HFF-Myc (cell line): Measurements from ENCODE around the gene TUT1.

Experiments used
- DNase-seq: peaks from one replicate; pipeline ENCODE4 v3.0.0-alpha.2; 2011; ENCODE audit warnings: low read depth; ENCODE audit errors: extremely low read depth
- H3K4me3 ChIP-seq: replicated peaks from 2 replicates; pipeline ENCODE4 v1.5.1; 2011; ENCODE audit warnings: low read depth, mild to moderate bottlenecking, control low read depth, low read length
- TF ChIP-seq, protein P1 (sequence below): IDR thresholded peaks from 2 replicates; pipeline ENCODE4 v1.5.1; 2012; ENCODE audit warnings: mild to moderate bottlenecking, low read depth, low read length, control low read depth; ENCODE audit errors: missing control alignments

Gene TUT1

DNA sequence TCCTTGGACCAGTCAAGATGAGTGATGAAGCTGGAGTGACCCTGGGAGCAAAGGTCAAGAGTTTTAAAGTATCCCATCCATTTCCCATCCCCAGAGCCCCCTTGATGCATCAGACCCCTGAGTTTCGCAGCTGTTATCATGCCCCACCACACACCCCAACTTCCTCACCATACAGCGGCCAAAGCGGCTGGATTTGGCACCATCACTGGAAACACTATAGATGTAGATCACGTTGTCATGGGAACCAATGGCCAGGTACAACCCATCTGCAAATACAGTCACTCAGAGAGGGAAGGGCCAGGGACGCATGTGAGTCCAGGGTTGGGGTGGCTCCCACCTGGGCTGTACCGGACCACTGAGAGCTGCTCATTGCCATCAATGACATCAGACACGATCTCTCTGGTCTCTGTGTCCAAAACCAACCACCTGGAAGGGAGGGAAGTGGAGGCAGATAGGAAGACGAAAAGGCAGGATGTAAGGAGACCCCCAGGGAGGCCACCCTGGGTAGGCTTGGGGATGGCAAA, 12.5 kb upstream of the TUT1 start:
- TF ChIP-seq, protein P1, sequence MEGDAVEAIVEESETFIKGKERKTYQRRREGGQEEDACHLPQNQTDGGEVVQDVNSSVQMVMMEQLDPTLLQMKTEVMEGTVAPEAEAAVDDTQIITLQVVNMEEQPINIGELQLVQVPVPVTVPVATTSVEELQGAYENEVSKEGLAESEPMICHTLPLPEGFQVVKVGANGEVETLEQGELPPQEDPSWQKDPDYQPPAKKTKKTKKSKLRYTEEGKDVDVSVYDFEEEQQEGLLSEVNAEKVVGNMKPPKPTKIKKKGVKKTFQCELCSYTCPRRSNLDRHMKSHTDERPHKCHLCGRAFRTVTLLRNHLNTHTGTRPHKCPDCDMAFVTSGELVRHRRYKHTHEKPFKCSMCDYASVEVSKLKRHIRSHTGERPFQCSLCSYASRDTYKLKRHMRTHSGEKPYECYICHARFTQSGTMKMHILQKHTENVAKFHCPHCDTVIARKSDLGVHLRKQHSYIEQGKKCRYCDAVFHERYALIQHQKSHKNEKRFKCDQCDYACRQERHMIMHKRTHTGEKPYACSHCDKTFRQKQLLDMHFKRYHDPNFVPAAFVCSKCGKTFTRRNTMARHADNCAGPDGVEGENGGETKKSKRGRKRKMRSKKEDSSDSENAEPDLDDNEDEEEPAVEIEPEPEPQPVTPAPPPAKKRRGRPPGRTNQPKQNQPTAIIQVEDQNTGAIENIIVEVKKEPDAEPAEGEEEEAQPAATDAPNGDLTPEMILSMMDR = no peak
- no peak for DNase-seq
- no peak overlapping the region for H3K4me3 ChIP-seq

DNA sequence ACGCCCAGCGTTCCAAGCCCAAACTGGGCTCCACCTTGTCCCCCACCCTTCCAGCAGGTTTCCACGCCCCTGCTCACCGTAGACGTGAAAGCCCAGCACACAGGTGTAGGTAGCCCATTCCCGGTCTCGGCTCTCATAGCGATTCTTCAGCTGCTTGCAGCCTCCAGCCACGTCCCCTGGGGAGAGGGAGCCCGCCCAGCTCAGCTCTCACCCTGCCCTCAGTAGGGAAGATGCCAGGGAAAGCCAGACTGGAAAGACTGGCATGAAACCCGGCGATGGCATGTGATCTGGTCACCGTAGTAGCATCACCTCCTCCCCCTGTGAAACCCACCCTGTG, 11.7 kb upstream of the TUT1 start:
- peak overlapping the region; percentile 92 for H3K4me3 ChIP-seq
- TF ChIP-seq, protein P1 = no peak
- no peak for DNase-seq

DNA sequence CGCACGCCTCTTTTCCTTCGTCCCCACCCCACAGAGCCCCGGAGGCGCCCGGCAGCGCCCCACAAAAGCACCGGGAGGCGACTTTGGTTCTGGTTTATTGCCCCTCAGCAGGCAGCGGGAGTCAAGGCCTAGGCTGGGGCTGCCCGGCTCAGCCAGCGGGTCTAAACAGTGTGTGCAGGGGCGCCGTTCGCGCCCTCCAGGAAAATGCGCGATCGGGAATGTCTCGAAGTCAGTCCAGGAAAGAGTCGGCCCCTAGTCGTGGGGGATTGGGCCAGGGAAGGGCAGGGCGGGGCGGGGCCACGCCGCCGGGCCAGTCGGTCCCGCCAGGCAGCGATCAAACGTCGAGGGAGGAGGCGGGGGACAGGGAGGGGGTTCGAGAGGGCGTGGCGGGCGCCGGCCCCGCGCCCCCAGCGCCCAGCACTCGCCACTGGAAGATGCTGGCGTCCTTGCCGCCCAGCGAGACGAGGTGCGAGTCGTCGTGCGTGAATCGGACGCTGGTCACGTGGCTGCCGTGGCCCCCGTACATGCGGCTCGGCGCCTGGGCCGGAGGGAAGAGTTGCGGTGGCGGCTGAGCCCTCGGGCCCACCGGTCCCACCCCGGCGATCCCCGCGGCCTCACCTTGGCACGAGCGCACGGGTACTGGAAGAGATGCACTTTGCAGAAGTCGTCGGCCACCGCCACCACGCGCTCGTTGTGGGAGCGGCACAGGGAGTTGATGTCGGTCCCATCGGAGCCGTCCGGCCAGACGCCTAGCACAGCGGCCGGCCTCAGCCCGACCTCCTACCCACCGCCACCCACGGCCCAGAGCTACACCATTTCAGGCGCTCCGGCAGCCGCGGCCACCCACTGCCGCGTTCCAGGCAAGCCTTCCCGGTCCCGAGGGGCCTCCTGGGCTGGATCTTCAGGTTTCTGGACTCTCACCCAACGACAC, 11.1 kb upstream of the TUT1 start:
- TF ChIP-seq, protein P1 = no peak
- H3K4me3 ChIP-seq = peak overlapping the region; percentile 92
- DNase-seq = no peak

DNA sequence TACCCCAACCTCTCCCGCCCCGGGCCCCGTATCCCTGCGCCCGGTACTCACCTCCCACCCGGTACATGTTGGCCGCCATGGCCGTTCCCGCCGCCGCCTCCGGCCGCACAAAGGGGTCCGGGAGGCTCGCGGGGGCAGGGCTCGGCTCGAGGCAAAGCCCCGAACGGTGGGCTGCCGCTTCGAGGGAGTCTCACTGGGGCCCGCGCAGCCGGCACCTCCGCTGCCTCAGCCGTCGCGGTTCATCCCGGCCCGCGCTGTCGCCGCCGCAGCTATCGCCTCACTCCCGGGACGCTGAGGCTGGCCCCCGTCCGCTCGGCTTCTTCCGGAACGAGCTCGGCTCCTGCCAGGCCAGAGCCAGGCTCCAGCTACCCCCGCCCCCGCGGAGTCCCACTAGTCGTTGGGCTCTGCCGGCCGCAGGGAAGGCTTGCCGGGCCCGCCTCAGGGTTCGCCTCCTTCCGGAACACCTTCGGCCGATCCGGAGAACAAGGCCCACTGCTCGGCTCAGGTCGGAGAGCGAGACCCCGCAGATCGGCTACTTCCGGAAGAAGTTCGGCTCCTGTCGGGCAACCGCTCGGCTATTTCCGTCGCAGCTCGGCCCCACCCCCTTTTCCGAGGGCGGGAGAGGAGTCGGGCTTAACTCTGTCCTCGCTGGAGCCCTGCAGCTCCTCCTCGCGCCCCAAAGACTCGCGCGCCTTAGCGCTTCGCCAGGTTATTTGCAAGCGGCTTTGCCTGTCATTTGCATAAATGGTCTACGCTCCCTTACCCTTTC, 10.2 kb upstream of the TUT1 start, which contains the start of gene MTA2:
TSS of gene MTA2 (minus strand) at position 494 of the 769 bp plus-strand sequence. CDS start at position 79, 415 bp downstream.
- peak within 1 kb of the TSS; percentile 92 for H3K4me3 ChIP-seq
- DNase-seq = peak; percentile 93
- TF ChIP-seq, protein P1 = no peak

DNA sequence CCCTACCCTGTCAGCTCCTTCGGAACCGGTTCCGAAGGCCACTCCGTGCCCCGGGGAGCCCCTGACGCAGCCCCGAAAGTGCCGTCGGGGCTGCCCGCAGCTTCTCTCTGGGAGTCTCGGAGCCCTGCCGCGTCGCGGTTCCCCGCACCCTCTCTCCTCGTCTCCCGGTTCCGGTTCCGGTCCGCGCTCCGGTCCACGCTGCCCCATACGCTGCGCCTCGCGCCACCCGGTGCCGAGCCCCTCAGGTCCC, 9.7 kb upstream of the TUT1 start:
- no peak for DNase-seq
- peak overlapping the region; percentile 92 for H3K4me3 ChIP-seq
- TF ChIP-seq, protein P1 = no peak

DNA sequence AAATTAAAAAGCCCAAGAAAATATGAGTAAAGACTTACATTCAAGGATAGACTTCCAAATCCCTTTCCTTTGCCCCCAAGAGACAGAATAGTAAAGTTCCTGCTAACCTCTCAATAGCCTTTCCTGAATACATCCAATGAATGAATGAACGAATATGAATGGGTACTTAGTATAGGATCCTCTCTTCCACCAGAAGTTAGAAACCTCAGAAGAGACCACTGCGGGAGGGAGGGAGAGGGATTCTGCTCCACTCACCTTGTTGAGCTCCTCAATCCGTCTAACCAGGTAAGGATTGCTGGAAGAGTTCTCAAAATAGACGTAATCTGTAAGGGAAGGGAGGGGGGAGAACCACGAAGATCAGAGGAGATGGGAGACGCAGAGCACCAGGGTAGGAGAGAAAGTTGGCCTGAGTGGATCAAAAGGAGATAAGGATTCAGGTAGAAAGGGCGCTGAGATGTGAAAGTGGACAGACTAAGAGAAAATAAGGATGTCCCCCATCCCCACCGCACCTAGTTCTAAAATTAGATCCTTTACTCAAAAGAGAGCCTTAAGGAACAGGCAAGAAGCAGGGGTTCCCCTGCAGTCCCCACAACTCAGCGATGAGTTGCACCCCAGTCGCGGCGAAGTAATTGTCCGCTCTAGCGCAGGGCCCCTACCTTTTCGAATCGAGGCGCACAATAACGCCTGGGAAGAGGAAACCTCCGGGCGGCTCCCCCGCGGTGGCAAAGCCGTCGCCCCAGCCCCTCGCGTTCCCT, 9.2 kb upstream of the TUT1 start:
- DNase-seq = no peak
- TF ChIP-seq, protein P1 = no peak
- peak overlapping the region; percentile 92 for H3K4me3 ChIP-seq
